Calu3 (cell line): ENCODE measurements around the gene DNAH6. TPM values are rescaled to one million over a fixed set of nuclear protein-coding genes. Genes with fewer than 3 reads are reported as not detected.

Source experiments
- BruUV-seq: library from RNA; stranded (reverse); fragments of 400-500 nt; replicated peaks from 2 replicates; lab custom pipeline; 2021; lab: Mats Ljungman, UMichigan
- CTCF ChIA-PET: fragments of 300-600 bp; sonication (Branson Sonifier 250); formaldehyde crosslinking; loops from one replicate; lab custom pipeline; 2022; ENCODE audit warnings: antibody characterized with exemption; lab: Charles Lee
- DNase-seq: peaks from one replicate; pipeline ENCODE4 v3.0.0; 2022
- H3K27ac Mint-ChIP-seq: one replicate; pipeline ENCODE4 v1.8.0; 2022; ENCODE audit warnings: mixed read lengths; ENCODE audit not compliant: unreplicated experiment
- H3K27me3 Mint-ChIP-seq: one replicate; pipeline ENCODE4 v1.8.0; 2022; ENCODE audit warnings: mixed read lengths; ENCODE audit not compliant: unreplicated experiment
- H3K36me3 Mint-ChIP-seq: one replicate; pipeline ENCODE4 v1.8.0; 2022; ENCODE audit warnings: mild to moderate bottlenecking, moderate library complexity, mixed read lengths; ENCODE audit not compliant: insufficient read depth, unreplicated experiment
- H3K4me1 Mint-ChIP-seq: one replicate; pipeline ENCODE4 v1.8.0; 2022; ENCODE audit warnings: mild to moderate bottlenecking, low read depth, mixed read lengths; ENCODE audit not compliant: unreplicated experiment
- H3K4me3 Mint-ChIP-seq: one replicate; pipeline ENCODE4 v1.8.0; 2022; ENCODE audit warnings: mild to moderate bottlenecking, low read depth, moderate library complexity, mixed read lengths; ENCODE audit not compliant: unreplicated experiment
- H3K9me3 Mint-ChIP-seq: one replicate; pipeline ENCODE4 v1.8.0; 2022; ENCODE audit warnings: low read depth, mixed read lengths; ENCODE audit not compliant: unreplicated experiment
- CTCF ChIP-seq: fragments of 200-600 bp; IDR thresholded peaks from one replicate; pipeline ENCODE4 v1.8.0; 2022; ENCODE audit warnings: antibody characterized with exemption; ENCODE audit not compliant: unreplicated experiment
- intact Hi-C: fragments of 100-400 bp; cut with micrococcal nuclease; formaldehyde crosslinking; loops from one replicate; pipeline ENCODE4 v1.10.0; 2022; ENCODE audit not compliant: unreplicated experiment
- total RNA-seq: library from RNA; stranded (reverse); gene quantifications from 2 replicates; pipeline ENCODE4 v1.2.3, GENCODE V29; 2022

The DNAH6 gene
- total RNA-seq, 1 experiment from 2014 or later = 1.3 TPM

GRCh38 chr2:84491256-84491655 is 25.0 kb upstream of the DNAH6 start:
- no peak for DNase-seq
- Mint-ChIP-seq H3K4me1 (peaks cover 22% of the 10 kb centered on the region), H3K4me3 (no peak overlapping the region), H3K9me3 (no peaks in the 10 kb centered on the region), H3K36me3 (no peaks in the 10 kb centered on the region), H3K27ac (no peak overlapping the region), H3K27me3 (no peaks in the 10 kb centered on the region)
- CTCF ChIA-PET = interaction anchor here (0.6 kb wide), 1 partner anchor 776 kb away, joined by 9 read pairs; no protein-coding TSS in a partner anchor
- no peak for TF ChIP-seq CTCF
- intact Hi-C loops = loop anchor here (10.0 kb wide), 1 partner anchor 814 kb away; no protein-coding TSS in a partner anchor
- BruUV-seq = no TSS peak

- intact Hi-C loops = loop anchor here (10.0 kb wide), 1 partner anchor 813 kb away; no protein-coding TSS in a partner anchor
- H3K27me3 Mint-ChIP-seq = no peaks in the 10 kb centered on the region
- no TSS peak for BruUV-seq
Observed at GRCh38 chr2:84491741-84492140, 24.6 kb upstream of the DNAH6 start.

GRCh38 chr2:84492571-84492970 is 23.7 kb upstream of the DNAH6 start:
- no peak for TF ChIP-seq CTCF
- DNase-seq = no peak
- no TSS peak for BruUV-seq
- intact Hi-C loops = loop anchor here (10.0 kb wide), 1 partner anchor 812 kb away; no protein-coding TSS in a partner anchor
- Mint-ChIP-seq H3K4me3 (no peak overlapping the region), H3K4me1 (peaks cover 13% of the 10 kb centered on the region), H3K27me3 (no peaks in the 10 kb centered on the region), H3K27ac (no peak overlapping the region), H3K36me3 (no peaks in the 10 kb centered on the region), H3K9me3 (no peaks in the 10 kb centered on the region)
- CTCF ChIA-PET = interaction anchor here (0.9 to 1.2 kb wide), 2 partner anchors 24 to 433 kb away, joined by 3 read pairs; partner anchors contain the start of gene DNAH6

More at GRCh38 chr2:84491741-84492140, 24.6 kb upstream of the DNAH6 start:
- no peak overlapping the region for H3K27ac Mint-ChIP-seq
- H3K36me3 Mint-ChIP-seq = no peaks in the 10 kb centered on the region
- H3K4me3 Mint-ChIP-seq = no peak overlapping the region
- no peak for TF ChIP-seq CTCF
- no peaks in the 10 kb centered on the region for H3K9me3 Mint-ChIP-seq
- peaks cover 17% of the 10 kb centered on the region for H3K4me1 Mint-ChIP-seq
- CTCF ChIA-PET = no interaction called here
- DNase-seq = no peak

GRCh38 chr2:84493514-84493913 is 22.8 kb upstream of the DNAH6 start:
- Mint-ChIP-seq H3K4me1 (peaks cover 13% of the 10 kb centered on the region), H3K27ac (peak overlapping the region; percentile 67), H3K27me3 (no peaks in the 10 kb centered on the region), H3K36me3 (no peaks in the 10 kb centered on the region), H3K9me3 (no peaks in the 10 kb centered on the region), H3K4me3 (no peak overlapping the region)
- intact Hi-C loops = loop anchor here (10.0 kb wide), 1 partner anchor 811 kb away; no protein-coding TSS in a partner anchor
- no TSS peak for BruUV-seq
- no peak for TF ChIP-seq CTCF
- no peak for DNase-seq
- CTCF ChIA-PET = interaction anchor here (0.9 to 1.2 kb wide), 2 partner anchors 23 to 432 kb away, joined by 3 read pairs; partner anchors contain the start of gene DNAH6
